ENCODE data around the gene DGAT2L6. TPM values are rescaled to one million over a fixed set of nuclear protein-coding genes. Genes with fewer than 3 reads are reported as not detected.

Gene DGAT2L6, protein sequence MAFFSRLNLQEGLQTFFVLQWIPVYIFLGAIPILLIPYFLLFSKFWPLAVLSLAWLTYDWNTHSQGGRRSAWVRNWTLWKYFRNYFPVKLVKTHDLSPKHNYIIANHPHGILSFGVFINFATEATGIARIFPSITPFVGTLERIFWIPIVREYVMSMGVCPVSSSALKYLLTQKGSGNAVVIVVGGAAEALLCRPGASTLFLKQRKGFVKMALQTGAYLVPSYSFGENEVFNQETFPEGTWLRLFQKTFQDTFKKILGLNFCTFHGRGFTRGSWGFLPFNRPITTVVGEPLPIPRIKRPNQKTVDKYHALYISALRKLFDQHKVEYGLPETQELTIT
- not detected for total RNA-seq

GRCh38 chrX:70176938-70177533 is at the start of gene DGAT2L6:
TSS of gene DGAT2L6 (plus strand) at chrX:70177483. CDS start at chrX:70177583, 100 bp downstream.
- DNase-seq (ENCODE audit: low spot score in 2 of 2) (no peak), ATAC-seq (no peak)
- H3K9me3 Mint-ChIP-seq: no peaks in the 10 kb centered on the region
- peak within 1 kb of the TSS in 1 of 2 donors; percentile 58 for H3K27ac Mint-ChIP-seq
- peaks cover 0 to 10% of the 10 kb centered on the region in 2 donors for H3K36me3 Mint-ChIP-seq

- no peaks in the 10 kb centered on the region for H3K9me3 Mint-ChIP-seq
- no peak for ATAC-seq
- H3K36me3 Mint-ChIP-seq: no peaks in the 10 kb centered on the region
- H3K27ac Mint-ChIP-seq: no peak overlapping the region
- DNase-seq (ENCODE audit: low spot score in 2 of 2): no peak
These were observed 49.2 kb upstream of the DGAT2L6 start for GRCh38 chrX:70128071-70128470.

DNA sequence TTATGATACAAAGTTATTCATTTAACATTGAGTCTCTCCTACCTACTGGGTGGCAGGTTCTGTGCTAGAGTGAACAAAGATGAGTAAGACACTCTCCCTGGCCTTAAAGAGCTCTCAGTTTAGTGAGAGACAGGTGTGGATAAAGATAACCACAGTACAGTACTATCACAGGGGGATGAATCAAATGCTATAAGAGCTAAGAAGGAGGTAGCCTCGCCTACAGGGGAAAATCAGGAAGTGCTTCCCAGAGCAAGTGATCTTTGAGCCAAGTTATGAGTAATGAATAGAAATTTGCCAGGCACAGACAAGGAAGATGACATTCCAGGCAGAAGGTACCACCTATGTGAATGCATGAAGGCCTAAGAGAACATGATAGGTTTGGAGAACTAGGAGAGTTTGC is 47.5 kb upstream of the DGAT2L6 start:
- H3K9me3 Mint-ChIP-seq: no peaks in the 10 kb centered on the region
- DNase-seq (ENCODE audit: low spot score in 2 of 2): no peak
- ATAC-seq: no peak
- peaks cover 8 to 10% of the 10 kb centered on the region in 2 donors for H3K36me3 Mint-ChIP-seq
- no peak overlapping the region for H3K27ac Mint-ChIP-seq

GRCh38 chrX:70132224-70132623 is 45.1 kb upstream of the DGAT2L6 start:
- DNase-seq (ENCODE audit: low spot score in 2 of 2) (no peak), ATAC-seq (no peak)
- Mint-ChIP-seq H3K27ac (peak overlapping the region in 1 of 2 donors; percentile 97), H3K36me3 (peaks cover 8 to 10% of the 10 kb centered on the region in 2 donors), H3K9me3 (no peaks in the 10 kb centered on the region)

DNA sequence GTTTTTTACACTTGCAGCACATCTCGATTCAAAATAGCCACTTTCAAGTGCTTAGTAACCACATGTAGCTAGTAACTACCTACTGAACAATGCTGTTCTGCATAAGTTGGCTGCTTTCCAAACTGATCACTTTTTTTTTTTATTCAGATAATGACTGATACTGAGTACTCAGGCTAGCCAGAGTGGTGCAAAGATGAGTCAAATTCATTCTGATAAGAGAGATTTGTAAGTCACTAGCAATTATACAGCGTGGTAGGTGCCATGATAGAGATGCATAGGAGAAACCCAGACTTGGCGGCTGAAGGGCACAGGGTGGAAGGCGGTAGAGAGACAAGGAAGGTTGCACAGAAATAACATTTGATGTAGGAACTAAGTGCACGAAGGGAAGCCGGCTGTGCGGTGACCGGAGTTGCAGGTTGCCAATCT is 44.4 kb upstream of the DGAT2L6 start:
- Mint-ChIP-seq H3K9me3 (no peaks in the 10 kb centered on the region), H3K27ac (peak overlapping the region; percentile 96 to 97), H3K36me3 (peaks cover 8 to 10% of the 10 kb centered on the region in 2 donors)
- ATAC-seq (peak; percentile 75 to 87), DNase-seq (ENCODE audit: low spot score in 2 of 2) (no peak)

- Mint-ChIP-seq H3K36me3 (peaks cover 8 to 10% of the 10 kb centered on the region in 2 donors), H3K9me3 (no peaks in the 10 kb centered on the region), H3K27ac (peak within 1 kb of the TSS; percentile 96 to 97)
- ATAC-seq: peak; percentile 82 to 90
- peak; percentile 54 to 71 for DNase-seq (ENCODE audit: low spot score in 2 of 2)
These were observed 43.8 kb upstream of the DGAT2L6 start, which contains the start of gene IGBP1 for GRCh38 chrX:70133303-70134115. TSS of gene IGBP1 (plus strand) at chrX:70133447. CDS start at chrX:70133948, 501 bp downstream.

- DNase-seq (ENCODE audit: low spot score in 2 of 2): no peak
- peak; percentile 1 to 3 for ATAC-seq
- peaks cover 8 to 10% of the 10 kb centered on the region in 2 donors for H3K36me3 Mint-ChIP-seq
These were observed 43.2 kb upstream of the DGAT2L6 start for GRCh38 chrX:70134116-70134477.

GRCh38 chrX:70138622-70139021 is 38.7 kb upstream of the DGAT2L6 start:
- H3K9me3 Mint-ChIP-seq: no peaks in the 10 kb centered on the region
- H3K27ac Mint-ChIP-seq: no peak overlapping the region
- peaks cover 8 to 14% of the 10 kb centered on the region in 2 donors for H3K36me3 Mint-ChIP-seq
- DNase-seq (ENCODE audit: low spot score in 2 of 2) (no peak), ATAC-seq (no peak)

More at GRCh38 chrX:70134116-70134477, 43.2 kb upstream of the DGAT2L6 start:
- Mint-ChIP-seq H3K9me3 (no peaks in the 10 kb centered on the region), H3K27ac (peak overlapping the region; percentile 96 to 97)

DNA sequence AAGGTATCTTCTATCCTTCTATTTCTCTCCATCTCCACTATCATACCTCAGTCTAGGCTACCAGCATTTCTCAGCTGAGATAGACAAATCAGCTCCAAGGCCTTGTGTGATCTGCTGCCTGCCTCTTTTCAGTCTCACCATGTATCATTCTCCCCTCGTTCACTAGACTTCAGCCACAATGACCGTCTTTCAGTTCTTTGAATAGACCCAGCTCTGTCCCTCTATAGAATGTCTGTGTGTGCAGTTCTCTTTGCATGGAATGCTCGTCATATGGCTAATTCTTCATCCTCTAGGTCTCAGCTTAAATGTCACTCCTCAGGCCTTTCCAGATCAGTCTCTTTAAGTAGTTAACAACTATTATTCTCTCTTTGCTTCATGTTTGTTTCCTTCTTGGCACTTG is 37.5 kb upstream of the DGAT2L6 start:
- DNase-seq (ENCODE audit: low spot score in 2 of 2) (no peak), ATAC-seq (no peak)
- H3K27ac Mint-ChIP-seq: peak overlapping the region in 1 of 2 donors; percentile 58
- H3K9me3 Mint-ChIP-seq: no peaks in the 10 kb centered on the region
- peaks cover 0 to 4% of the 10 kb centered on the region in 2 donors for H3K36me3 Mint-ChIP-seq

GRCh38 chrX:70141373-70141772 is 35.9 kb upstream of the DGAT2L6 start:
- ATAC-seq (no peak), DNase-seq (ENCODE audit: low spot score in 2 of 2) (no peak)
- peaks cover 0 to 4% of the 10 kb centered on the region in 2 donors for H3K36me3 Mint-ChIP-seq
- H3K27ac Mint-ChIP-seq: no peak overlapping the region
- H3K9me3 Mint-ChIP-seq: no peaks in the 10 kb centered on the region

- DNase-seq (ENCODE audit: low spot score in 2 of 2) (peak in 1 of 2 donors; percentile 13), ATAC-seq (peak; percentile 58 to 98)
- Mint-ChIP-seq H3K27ac (peak overlapping the region in 1 of 2 donors; percentile 65), H3K9me3 (no peaks in the 10 kb centered on the region), H3K36me3 (peaks cover 0 to 5% of the 10 kb centered on the region in 2 donors)
These were observed 10.4 kb upstream of the DGAT2L6 start for GRCh38 chrX:70166601-70167590.

DNA sequence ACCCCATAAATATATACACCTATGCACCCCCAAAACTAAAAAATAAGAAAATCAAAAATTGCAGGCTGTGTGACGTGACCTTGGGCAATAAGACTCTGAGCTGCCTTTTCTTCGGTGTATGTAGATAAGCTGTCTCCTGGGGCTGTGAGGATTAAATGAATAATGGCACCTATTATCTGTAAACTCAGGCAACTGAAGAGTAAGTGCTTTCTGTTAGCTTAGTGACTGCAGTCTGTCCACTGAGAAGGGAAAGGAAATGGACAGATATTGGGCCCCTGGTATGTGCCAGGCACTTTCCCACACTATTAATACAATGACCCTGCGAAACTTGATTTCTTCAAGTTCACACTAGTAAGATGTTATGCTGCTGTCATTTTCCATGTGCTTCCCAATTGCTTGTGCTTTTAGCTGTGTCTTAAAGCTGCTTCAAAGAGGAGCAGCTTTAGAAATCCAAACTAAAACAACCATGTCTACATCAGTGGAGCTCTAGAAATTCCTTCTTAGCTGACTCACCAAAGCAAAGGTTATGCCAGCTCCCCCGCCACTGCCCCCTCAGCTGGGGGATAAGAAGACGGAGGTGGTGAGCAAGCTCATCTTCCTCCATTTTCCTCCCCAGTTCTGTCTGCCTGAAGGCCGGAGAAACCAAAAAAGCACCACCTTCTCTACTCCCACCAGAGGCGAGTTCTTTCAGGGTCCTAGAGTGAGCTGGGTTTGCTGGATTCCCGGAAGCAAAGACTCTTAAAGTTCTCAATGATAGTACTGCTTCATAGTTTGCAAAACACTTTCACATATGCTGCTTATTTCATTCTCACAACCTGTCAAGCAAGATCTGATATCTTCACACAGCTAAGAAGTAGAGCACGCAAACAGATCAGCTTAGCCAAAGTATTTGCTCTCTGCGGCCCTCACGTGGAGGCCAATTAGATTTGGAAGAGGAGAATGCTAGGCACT is 8.8 kb upstream of the DGAT2L6 start:
- H3K36me3 Mint-ChIP-seq: peaks cover 0 to 8% of the 10 kb centered on the region in 2 donors
- no peaks in the 10 kb centered on the region for H3K9me3 Mint-ChIP-seq
- no peak for ATAC-seq
- no peak for DNase-seq (ENCODE audit: low spot score in 2 of 2)
- no peak overlapping the region for H3K27ac Mint-ChIP-seq

DNA sequence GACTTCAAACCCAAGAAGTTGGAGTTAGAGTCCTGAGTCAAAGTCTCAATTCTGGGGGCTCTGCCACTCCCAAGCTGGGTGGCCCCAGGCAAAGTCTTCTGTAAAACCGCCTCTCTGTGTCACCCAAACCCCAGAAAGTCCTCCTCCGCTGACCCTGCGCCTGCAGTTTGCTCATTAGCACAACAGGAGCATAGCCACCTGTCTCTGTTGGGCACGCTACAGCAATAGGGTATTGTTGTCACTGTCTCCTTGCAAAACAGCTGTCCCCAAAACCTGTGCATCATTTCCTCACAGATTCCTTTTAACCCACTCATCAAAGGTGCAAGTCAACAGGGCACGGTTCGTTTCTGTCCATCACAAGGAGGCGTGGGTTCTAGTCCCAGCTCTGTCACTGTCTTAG is 8.0 kb upstream of the DGAT2L6 start:
- no peak for DNase-seq (ENCODE audit: low spot score in 2 of 2)
- Mint-ChIP-seq H3K27ac (no peak overlapping the region), H3K9me3 (no peaks in the 10 kb centered on the region), H3K36me3 (peaks cover 0 to 15% of the 10 kb centered on the region in 2 donors)
- no peak for ATAC-seq

- H3K36me3 Mint-ChIP-seq: peaks cover 0 to 10% of the 10 kb centered on the region in 2 donors
- ATAC-seq (no peak), DNase-seq (ENCODE audit: low spot score in 2 of 2) (no peak)
- no peak overlapping the region for H3K27ac Mint-ChIP-seq
- H3K9me3 Mint-ChIP-seq: no peaks in the 10 kb centered on the region
These were observed 5.7 kb upstream of the DGAT2L6 start for GRCh38 chrX:70171624-70172023.

GRCh38 chrX:70172221-70172620 is 5.1 kb upstream of the DGAT2L6 start:
- Mint-ChIP-seq H3K36me3 (peaks cover 0 to 10% of the 10 kb centered on the region in 2 donors), H3K27ac (no peak overlapping the region), H3K9me3 (no peaks in the 10 kb centered on the region)
- no peak for DNase-seq (ENCODE audit: low spot score in 2 of 2)
- no peak for ATAC-seq
